HCT116 (cell line): Measurements from ENCODE around the gene KLHDC7A. TPM values are rescaled to one million over a fixed set of nuclear protein-coding genes. Genes with fewer than 3 reads are reported as not detected.
A peak's percentile ranks its signal among the peaks of the same experiment; 100 is the strongest.

Source experiments
- ATAC-seq: fragments of 200-7000 bp; cut with Tn5 transposase; 2 replicates; pipeline ENCODE4 v1.9.1; 2020; ENCODE audit warnings: mild to moderate bottlenecking, moderate library complexity
- BruUV-seq: library from RNA; stranded (reverse); fragments of 400-500 nt; replicated peaks from 2 replicates; lab custom pipeline; 2021; lab: Mats Ljungman, UMichigan
- CTCF ChIA-PET: fragments of 300-600 bp; sonication (Branson Sonifier 250); formaldehyde crosslinking; loops from one replicate; lab custom pipeline; 2021; ENCODE audit warnings: antibody characterized with exemption; lab: Charles Lee
- POLR2A ChIA-PET: fragments of 300-600, 350-600 bp; sonication (Branson Sonifier 250); formaldehyde crosslinking; loops from one replicate; lab custom pipeline; 2021; ENCODE audit warnings: antibody characterized with exemption; lab: Charles Lee
- RAD21 ChIA-PET, 2 experiments: fragments of 300-600 bp; sonication (Branson Sonifier 250); formaldehyde crosslinking; loops; one replicate each; lab custom pipeline; 2023; ENCODE audit warnings: low total read pairs in 2 of 2; ENCODE audit not compliant: uncharacterized antibody in 2 of 2, unreplicated experiment in 2 of 2, low non-redundant PET in 1 of 2; lab: Charles Lee
- DNase-seq: peaks from one replicate; pipeline ENCODE4 v3.0.0-alpha.2; 2010; ENCODE audit warnings: low read depth, low spot score
- H2AFZ ChIP-seq: fragments of 200-600 bp; shearing (Covaris generic), sonication (generic); 2 replicates; pipeline ENCODE4 v1.6.1; 2017; ENCODE audit warnings: low read depth, mixed run types, mixed read lengths, antibody characterized with exemption, low read length; ENCODE audit not compliant: poor library complexity, severe bottlenecking
- H3K27ac ChIP-seq: 2 replicates; pipeline ENCODE4 v1.5.1; 2012; ENCODE audit warnings: low read depth, low read length
- H3K27me3 ChIP-seq: fragments of 200-600 bp; sonication (generic); 2 replicates; pipeline ENCODE4 v1.6.1; 2016; ENCODE audit warnings: mixed run types, low read length, mixed read lengths; ENCODE audit not compliant: insufficient read depth
- H3K36me3 ChIP-seq, 2 experiments: fragments of 200-500 bp in 1 of 2; fragments of 200-600 bp in 1 of 2; sonication (Bioruptor generic) in 1 of 2; sonication (generic) in 1 of 2; 2 replicates each; pipeline versions ENCODE4 v1.5.1 to v1.6.1; 2014 to 2016; ENCODE audit warnings: low read length in 2 of 2, inconsistent platforms in 1 of 2, mixed read lengths in 1 of 2, mixed run types in 1 of 2; ENCODE audit not compliant: insufficient read depth in 2 of 2, control insufficient read depth in 1 of 2
- H3K4me1 ChIP-seq, 2 experiments: fragments of 200-600 bp in 1 of 2; sonication (generic) in 1 of 2; 2 replicates each; pipeline versions ENCODE4 v1.5.1 to v1.6.1; 2012 to 2017; ENCODE audit warnings: low read length in 2 of 2, inconsistent platforms in 1 of 2, mild to moderate bottlenecking in 1 of 2, mixed read lengths in 1 of 2, mixed run types in 1 of 2, moderate library complexity in 1 of 2; ENCODE audit not compliant: insufficient read depth in 2 of 2, control insufficient read depth in 1 of 2
- H3K4me2 ChIP-seq: fragments of 200-600 bp; sonication (generic); 2 replicates; pipeline ENCODE4 v1.6.1; 2017; ENCODE audit warnings: mixed run types, low read length, mixed read lengths
- H3K4me3 ChIP-seq, 2 experiments: fragments of 200-600 bp in 1 of 2; sonication (generic) in 1 of 2; replicated peaks in 1 of 2; 2 replicates each; pipeline ENCODE4 v1.5.1; 2011 to 2016; ENCODE audit warnings: low read length in 2 of 2, control low read depth in 1 of 2, low read depth in 1 of 2, mild to moderate bottlenecking in 1 of 2, mixed read lengths in 1 of 2, mixed run types in 1 of 2
- H3K79me2 ChIP-seq: fragments of 200-600 bp; sonication (generic); 2 replicates; pipeline ENCODE4 v1.6.1; 2017; ENCODE audit warnings: mild to moderate bottlenecking, mixed run types, low read length, moderate library complexity, mixed read lengths; ENCODE audit not compliant: insufficient read depth
- H3K9ac ChIP-seq: fragments of 200-600 bp; sonication (generic); 2 replicates; pipeline ENCODE4 v1.6.1; 2016; ENCODE audit warnings: low read length, mixed read lengths
- H3K9me2 ChIP-seq: fragments of 200-600 bp; sonication (generic), shearing (Covaris generic); 2 replicates; pipeline ENCODE4 v1.6.1; 2017; ENCODE audit warnings: mixed run types, mild to moderate bottlenecking, moderate library complexity; ENCODE audit not compliant: insufficient read depth
- H3K9me3 ChIP-seq, 2 experiments: fragments of 200-500 bp in 1 of 2; fragments of 200-600 bp in 1 of 2; sonication (Bioruptor generic) in 1 of 2; sonication (generic) in 1 of 2; 2 replicates each; pipeline ENCODE4 v1.6.1; 2014 to 2017; ENCODE audit warnings: low read length in 2 of 2, mixed read lengths in 2 of 2, inconsistent platforms in 1 of 2, low read depth in 1 of 2, mild to moderate bottlenecking in 1 of 2, mixed run types in 1 of 2, moderate library complexity in 1 of 2; ENCODE audit not compliant: control insufficient read depth in 1 of 2, insufficient read depth in 1 of 2
- H4K20me1 ChIP-seq: fragments of 200-600 bp; sonication (generic), shearing (Covaris generic); 2 replicates; pipeline ENCODE4 v1.6.1; 2017; ENCODE audit warnings: mixed run types, mild to moderate bottlenecking, moderate library complexity; ENCODE audit not compliant: insufficient read depth
- CBX3 ChIP-seq: IDR thresholded peaks from 2 replicates; pipeline ENCODE4 v1.6.1; 2012; ENCODE audit warnings: low read depth
- EGR1 ChIP-seq: IDR thresholded peaks from 2 replicates; pipeline ENCODE4 v1.6.1; 2012; ENCODE audit warnings: low read depth
- ELF1 ChIP-seq: IDR thresholded peaks from 2 replicates; pipeline ENCODE4 v1.6.1; 2012; ENCODE audit warnings: low read depth, borderline replicate concordance
- FOSL1 ChIP-seq: IDR thresholded peaks from 2 replicates; pipeline ENCODE4 v1.6.1; 2012; ENCODE audit warnings: low read depth
- JUND ChIP-seq: IDR thresholded peaks from 2 replicates; pipeline ENCODE4 v1.6.1; 2012
- RAD21 ChIP-seq: IDR thresholded peaks from 2 replicates; pipeline ENCODE4 v1.6.1; 2012; ENCODE audit warnings: low read depth, mild to moderate bottlenecking
- intact Hi-C: fragments of 100-400 bp; cut with micrococcal nuclease; formaldehyde crosslinking; loops from 2 replicates; pipeline ENCODE4 v1.10.0; 2022
- total RNA-seq: library from RNA; stranded (reverse); gene quantifications from one replicate; pipeline ENCODE4 v1.2.1, GENCODE V29; 2021; ENCODE audit not compliant: unreplicated experiment
- TF ChIP-seq, protein P1 (sequence below), 3 experiments: fragments of 200-600 bp in 1 of 3; sonication (generic) in 1 of 3; IDR thresholded peaks in 2 of 3; conservative IDR thresholded peaks in 1 of 3; 2 replicates each; pipeline ENCODE4 v1.5.1; 2012 to 2017; ENCODE audit warnings: low read depth in 2 of 3, low read length in 2 of 3, antibody characterized with exemption in 1 of 3, borderline replicate concordance in 1 of 3, control low read depth in 1 of 3, mild to moderate bottlenecking in 1 of 3, mixed read lengths in 1 of 3, mixed run types in 1 of 3, moderate library complexity in 1 of 3; ENCODE audit not compliant: insufficient read depth in 1 of 3

Gene KLHDC7A
- total RNA-seq, 1 experiment from 2014 or later: 0.30 TPM

DNA sequence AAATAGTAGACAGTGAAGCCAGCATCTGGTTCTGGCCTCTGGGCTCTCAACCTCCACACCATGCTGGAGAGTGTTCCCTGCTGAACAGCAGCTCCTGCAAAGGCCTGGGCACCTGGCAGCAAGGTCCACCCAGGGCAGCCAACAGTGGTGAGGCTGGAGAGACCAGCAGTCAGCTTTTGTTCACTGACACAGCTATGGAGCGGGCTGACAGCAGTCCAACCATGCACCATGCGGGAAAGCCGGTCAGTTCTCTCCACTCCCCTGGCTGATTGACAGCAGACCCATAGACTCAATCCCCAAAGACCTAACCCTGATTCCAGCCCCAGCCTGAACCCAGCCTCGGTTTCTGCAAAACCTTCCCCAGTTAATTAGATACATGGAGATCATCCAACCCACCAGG lies 49.0 kb downstream of the KLHDC7A start:
- POLR2A ChIA-PET: no interaction called here
- CTCF ChIA-PET: no interaction called here
- no peaks in the 10 kb centered on the region for H3K36me3 ChIP-seq
- RAD21 ChIA-PET: no interaction called here
- no peaks in the 10 kb centered on the region for H3K79me2 ChIP-seq
- ATAC-seq (no peak), DNase-seq (no peak)
- intact Hi-C loops: no loop called here
- H3K4me3 ChIP-seq: no peak overlapping the region
- H3K27ac ChIP-seq: no peak overlapping the region
- no peaks in the 10 kb centered on the region for H3K9me3 ChIP-seq
- H3K9ac ChIP-seq: no peak overlapping the region
- peaks cover 24% of the 10 kb centered on the region for H3K27me3 ChIP-seq
- BruUV-seq: no TSS peak
- no peaks in the 10 kb centered on the region for H3K9me2 ChIP-seq
- H3K4me1 ChIP-seq: peaks cover 4 to 7% of the 10 kb centered on the region in 2 experiments; a peak in 3 of 4 replicates
- no peak for TF ChIP-seq ELF1
- TF ChIP-seq, all 23 proteins: peak for 0
- Histone ChIP-seq H3K4me2 (no peak overlapping the region), H2AFZ (no peak overlapping the region), H4K20me1 (no peaks in the 10 kb centered on the region)

DNA sequence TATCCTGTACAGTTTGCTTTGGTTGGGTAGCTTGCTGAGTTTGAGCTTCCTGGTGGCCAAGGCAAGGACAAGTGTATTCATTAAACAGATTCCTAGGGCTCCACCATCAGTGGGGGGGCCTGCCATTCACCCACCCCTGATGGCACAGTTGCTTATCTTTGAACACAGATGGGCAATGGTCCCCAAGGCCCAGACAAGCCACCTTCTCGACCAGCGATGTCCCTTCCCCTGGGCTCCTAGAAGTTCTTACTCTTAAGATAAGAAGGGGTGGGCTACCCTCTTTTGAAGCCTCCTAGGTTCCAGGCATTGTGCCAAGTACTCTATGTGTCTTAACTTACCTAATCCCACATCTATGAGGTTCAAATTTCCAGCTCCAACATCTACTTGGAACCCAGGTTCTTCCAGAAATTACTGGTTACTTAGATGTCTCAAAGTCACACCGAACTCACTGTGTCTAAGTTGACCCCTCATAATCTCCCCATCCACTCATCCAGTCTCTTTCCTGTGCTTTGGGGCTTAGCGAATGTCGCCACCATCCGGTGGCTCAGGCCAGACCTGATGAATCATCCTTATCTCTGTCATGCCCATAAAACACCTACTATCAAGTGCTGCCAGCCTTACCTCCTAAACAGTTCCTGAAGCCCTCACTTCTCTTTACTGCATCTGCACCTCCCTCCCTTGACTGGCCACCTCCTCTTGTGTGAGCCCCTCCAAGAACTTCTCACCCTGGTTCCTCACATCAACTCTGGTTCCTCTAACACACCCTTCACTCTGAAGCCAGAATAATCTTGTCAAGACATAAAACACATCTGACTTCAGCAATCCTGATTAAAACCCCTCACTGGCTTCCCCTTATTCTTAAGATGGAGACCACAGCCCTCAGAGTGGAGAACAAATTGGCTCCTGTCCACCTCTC lies 50.1 kb downstream of the KLHDC7A start:
- peaks cover 32% of the 10 kb centered on the region for H3K27me3 ChIP-seq
- no peaks in the 10 kb centered on the region for H3K79me2 ChIP-seq
- no peaks in the 10 kb centered on the region for H3K9me3 ChIP-seq
- no peaks in the 10 kb centered on the region for H4K20me1 ChIP-seq
- H3K4me3 ChIP-seq: no peak overlapping the region
- peak; percentile 89 for ATAC-seq
- no peak overlapping the region for H3K4me2 ChIP-seq
- no peak for TF ChIP-seq CBX3
- TF ChIP-seq ELF1: no peak
- peak; percentile 35; the same call in 1 of the 2 replicates for TF ChIP-seq JUND
- no peak for TF ChIP-seq EGR1
- TF ChIP-seq FOSL1: peak; percentile 26; the same call in 1 of the 2 replicates
- TF ChIP-seq RAD21: peak; percentile 66
- TF ChIP-seq, protein P1, sequence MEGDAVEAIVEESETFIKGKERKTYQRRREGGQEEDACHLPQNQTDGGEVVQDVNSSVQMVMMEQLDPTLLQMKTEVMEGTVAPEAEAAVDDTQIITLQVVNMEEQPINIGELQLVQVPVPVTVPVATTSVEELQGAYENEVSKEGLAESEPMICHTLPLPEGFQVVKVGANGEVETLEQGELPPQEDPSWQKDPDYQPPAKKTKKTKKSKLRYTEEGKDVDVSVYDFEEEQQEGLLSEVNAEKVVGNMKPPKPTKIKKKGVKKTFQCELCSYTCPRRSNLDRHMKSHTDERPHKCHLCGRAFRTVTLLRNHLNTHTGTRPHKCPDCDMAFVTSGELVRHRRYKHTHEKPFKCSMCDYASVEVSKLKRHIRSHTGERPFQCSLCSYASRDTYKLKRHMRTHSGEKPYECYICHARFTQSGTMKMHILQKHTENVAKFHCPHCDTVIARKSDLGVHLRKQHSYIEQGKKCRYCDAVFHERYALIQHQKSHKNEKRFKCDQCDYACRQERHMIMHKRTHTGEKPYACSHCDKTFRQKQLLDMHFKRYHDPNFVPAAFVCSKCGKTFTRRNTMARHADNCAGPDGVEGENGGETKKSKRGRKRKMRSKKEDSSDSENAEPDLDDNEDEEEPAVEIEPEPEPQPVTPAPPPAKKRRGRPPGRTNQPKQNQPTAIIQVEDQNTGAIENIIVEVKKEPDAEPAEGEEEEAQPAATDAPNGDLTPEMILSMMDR (IDR thresholded peaks at IDR 0.05 in 2 of 3, conservative IDR thresholded peaks at IDR 0.05 in 1 of 3; ENCODE audit: borderline replicate concordance in 1 of 3, insufficient read depth in 1 of 3, low read depth in 2 of 3, low read length in 2 of 3): peak; percentile 44 to 64 (median 59); a peak in 5 of 6 replicates
- intact Hi-C loops: no loop called here
- no peaks in the 10 kb centered on the region for H3K36me3 ChIP-seq
- BruUV-seq: no TSS peak
- no peak overlapping the region for H3K27ac ChIP-seq
- peaks cover 4 to 7% of the 10 kb centered on the region in 2 experiments; a peak in 3 of 4 replicates for H3K4me1 ChIP-seq
- POLR2A ChIA-PET: no interaction called here
- RAD21 ChIA-PET: no interaction called here
- H3K9ac ChIP-seq: no peak overlapping the region
- CTCF ChIA-PET: no interaction called here
- H2AFZ ChIP-seq: no peak overlapping the region
- no peaks in the 10 kb centered on the region for H3K9me2 ChIP-seq
- DNase-seq: peak; percentile 21
